Glomerular visceral epithelial cell (primary cell): Measurements from ENCODE around the gene CDIP1.

Experiments
- DNase-seq: peaks from one replicate; pipeline ENCODE4 v3.0.0-alpha.2; 2016; ENCODE audit errors: extremely low spot score

CDIP1 gene

DNA sequence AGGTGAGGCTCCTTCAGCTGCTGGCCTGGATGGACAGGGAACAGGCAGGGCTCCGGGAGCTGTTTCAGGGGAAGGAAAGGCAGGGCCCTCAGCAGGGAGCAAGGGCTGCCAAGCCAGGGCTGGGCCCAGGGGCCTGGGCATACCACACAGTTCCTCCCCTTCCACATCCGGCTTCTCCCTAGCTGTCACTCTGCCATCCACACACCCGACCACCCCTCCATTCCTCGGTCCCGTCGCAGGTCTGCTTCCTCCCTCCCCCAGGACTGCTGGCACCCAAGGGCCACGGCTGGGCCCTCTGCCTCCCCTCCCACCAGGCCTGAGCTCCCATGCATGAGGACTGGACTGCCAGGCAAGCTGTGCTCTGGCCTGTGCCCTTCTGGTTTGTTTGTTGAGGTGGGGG, 24.0 kb downstream of the CDIP1 start:
- no peak for DNase-seq

DNA sequence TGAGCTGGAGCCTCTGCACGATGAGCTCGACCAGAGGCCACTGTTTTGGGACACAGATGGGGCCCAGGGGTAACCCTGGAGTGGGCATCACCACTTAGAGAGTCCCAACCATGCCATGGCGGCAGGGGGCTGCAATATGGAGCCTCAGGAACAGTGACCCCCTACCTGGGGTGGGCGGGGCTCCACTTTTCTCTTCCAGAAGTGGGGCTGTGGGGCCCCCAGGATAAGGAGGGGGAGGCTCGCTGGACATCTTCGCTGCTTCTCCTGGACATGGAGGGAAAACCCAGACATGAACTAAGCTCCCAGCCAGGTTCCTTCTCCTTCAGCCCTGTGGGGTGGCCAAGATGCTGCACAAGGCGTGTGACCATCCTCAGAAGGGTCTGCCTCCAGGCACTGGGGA, 24.7 kb downstream of the CDIP1 start:
- no peak for DNase-seq

DNA sequence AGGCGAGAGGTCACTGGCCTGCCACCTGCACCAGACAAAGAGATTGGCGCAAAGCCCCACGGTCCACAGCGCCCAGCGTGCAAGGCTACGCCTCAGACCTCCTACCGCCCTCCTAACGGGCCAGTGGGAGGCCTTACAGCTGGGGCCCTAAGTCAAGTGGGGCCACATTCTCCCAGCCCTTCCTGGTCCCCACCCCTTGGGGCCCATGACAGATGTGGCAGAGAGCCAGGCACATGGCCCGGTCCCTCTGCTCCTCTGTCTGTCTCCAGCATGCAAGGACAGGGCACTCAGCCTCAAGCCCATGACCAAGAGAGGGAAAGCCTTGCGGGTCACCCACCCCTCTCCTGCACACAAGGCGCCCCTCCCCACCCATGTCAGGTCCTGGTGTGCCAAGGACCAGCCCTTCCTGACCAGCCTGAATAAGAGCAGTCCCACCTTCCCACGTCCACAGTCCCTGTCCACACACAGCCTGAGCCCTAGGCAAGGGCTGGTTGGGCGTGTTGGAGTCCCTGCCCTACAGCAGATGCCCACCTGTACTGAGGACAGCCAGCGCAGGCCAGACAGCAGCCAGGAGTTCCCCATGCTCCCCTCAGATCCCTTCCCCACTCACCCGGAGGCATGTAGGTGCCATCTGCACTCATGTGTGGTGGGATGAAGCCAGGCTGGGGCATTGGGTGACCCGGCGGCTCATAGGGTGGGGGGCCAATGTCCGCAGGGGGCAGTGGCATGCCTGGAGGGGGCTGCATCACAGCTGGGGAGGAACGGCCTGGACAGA, 25.3 kb downstream of the CDIP1 start:
- no peak for DNase-seq

DNA sequence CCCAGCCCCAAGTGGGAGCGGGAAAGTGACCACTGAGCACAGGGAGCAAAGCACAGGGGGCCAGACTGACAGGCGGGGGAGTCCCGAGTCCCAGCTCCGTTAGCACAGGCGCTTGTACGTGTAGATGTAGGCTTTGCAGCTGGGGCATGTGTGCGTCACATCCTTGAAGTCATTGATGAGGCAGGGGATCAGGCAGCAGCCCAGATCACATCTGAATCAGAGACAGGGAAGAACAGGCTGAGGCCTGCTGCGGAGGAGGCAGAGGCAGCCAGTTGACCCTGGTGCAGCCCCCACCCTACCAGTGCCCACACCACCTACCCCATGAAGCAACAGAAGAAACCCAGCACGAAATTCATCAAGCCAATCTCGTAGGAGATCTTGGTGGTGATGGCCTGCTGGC, 26.1 kb downstream of the CDIP1 start:
- DNase-seq: no peak

DNA sequence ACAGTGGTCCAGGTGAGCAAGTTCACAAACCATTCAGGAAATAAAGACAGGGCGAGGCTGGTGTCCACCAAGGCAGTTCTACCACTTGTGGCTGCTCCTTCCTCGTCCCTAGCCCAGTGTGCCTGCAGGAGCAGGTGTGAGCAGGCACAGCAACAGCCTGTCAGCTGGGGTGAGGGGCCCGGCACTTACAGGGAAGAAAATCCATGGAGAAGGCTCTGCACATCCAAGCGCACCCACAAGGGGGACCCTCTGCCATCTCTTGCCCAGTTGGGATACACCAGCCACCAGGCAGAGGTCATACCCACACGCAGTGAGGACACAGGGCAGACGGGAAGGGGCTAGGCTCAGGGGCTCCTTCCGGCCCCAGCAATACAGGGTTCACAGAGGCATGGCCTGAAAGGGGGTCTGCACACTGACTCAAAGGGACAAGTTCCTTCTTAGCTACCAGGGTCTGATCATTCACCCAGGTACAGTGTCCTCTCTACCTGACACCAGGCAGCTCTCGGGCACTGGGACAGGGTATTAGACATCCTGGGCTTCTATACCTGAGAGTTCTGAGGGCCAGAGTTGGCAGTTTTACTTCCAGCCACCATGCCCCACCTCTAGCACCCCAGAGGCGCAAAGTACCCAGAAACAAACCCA, 27.0 kb downstream of the CDIP1 start:
- DNase-seq: peak; percentile 50

DNA sequence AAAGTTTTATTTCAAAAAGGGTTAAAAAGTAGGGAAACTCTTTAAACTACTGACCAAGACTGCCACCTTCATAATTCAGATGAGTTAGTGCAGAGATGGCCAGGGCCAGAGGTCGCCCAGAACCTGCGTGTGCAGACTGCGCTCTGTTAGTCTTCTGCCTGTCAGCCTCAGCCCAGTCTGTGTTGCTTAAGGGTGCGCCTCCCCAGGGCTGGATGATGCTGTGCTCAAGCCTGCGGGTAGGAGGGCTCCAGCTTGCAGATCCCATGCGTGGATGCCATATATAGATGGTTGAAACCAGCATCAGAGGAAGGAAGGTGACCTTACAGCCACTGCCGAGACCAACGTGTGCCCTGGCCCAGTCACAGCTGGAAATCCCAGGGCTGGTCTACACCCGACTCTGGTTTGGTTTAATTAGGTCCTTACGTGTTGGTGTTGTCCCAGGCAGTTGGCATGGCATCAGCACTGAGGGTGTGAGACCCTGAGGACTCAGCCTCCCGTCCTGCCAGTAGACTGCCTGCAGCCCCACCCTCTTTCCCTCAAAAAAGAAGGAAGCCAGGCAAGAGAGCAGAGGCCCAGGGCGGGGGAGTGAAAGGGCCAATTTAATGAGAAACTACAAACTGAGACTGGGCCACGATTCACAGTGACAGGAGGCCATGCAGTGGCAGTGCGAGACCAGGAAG, 27.7 kb downstream of the CDIP1 start:
- no peak for DNase-seq

DNA sequence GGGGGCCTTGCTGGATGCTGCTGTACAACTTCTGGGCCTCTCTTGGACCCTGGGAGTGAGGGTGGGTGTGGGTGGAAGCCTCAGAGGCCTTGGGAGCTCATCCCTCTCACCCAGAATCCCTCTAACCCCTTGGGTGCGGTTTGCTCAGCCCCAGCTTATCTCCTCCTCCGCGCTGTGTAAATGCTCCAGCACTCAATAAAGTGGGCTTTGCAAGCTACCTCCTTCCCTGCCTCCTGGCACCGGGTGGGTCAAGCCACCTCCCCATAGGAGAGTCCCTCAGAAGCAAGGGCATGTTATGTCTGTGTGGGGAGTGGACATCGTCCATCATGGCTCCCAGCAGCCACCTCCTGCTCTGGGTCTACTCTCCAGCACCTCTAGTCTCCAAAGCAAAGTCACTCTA, 28.4 kb downstream of the CDIP1 start:
- no peak for DNase-seq

DNA sequence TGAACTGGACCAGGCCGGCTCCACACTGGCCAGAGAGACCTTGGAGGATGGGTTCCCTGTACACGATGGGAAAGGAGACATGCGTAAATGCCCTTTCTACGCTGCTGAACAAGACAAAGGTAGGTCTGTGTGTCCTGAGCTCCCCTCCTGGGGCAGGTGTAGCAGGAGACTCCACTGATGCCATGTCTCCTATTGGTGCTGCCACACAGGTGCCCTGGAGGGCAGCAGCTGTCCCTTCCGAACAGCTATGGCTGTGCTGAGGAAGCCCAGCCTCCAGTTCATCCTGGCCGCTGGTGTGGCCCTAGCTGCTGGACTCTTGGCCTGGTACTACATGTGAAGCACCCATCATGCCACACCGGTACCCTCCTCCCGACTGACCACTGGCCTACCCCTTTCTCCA, 29.2 kb downstream of the CDIP1 start:
- DNase-seq: no peak

DNA sequence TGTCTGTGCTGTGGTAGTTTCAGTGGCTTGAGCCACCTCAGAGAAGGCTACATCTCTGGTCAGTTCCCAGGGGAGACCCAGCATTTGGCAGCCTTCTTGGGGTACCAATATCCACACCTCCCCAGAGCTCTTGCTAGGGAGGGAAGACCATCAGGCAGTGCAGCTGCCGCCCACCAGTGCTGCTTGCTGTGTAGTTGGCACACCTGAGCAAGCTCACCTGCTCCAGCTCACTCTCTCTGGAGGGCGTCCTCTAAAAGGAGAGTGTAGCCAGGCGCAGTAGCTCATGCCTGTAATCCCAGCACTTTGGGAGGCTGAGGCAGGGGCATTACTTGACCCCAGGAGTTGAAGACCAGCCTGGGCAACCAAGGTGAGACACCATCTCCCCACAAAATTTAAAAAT, 29.8 kb downstream of the CDIP1 start:
- no peak for DNase-seq

DNA sequence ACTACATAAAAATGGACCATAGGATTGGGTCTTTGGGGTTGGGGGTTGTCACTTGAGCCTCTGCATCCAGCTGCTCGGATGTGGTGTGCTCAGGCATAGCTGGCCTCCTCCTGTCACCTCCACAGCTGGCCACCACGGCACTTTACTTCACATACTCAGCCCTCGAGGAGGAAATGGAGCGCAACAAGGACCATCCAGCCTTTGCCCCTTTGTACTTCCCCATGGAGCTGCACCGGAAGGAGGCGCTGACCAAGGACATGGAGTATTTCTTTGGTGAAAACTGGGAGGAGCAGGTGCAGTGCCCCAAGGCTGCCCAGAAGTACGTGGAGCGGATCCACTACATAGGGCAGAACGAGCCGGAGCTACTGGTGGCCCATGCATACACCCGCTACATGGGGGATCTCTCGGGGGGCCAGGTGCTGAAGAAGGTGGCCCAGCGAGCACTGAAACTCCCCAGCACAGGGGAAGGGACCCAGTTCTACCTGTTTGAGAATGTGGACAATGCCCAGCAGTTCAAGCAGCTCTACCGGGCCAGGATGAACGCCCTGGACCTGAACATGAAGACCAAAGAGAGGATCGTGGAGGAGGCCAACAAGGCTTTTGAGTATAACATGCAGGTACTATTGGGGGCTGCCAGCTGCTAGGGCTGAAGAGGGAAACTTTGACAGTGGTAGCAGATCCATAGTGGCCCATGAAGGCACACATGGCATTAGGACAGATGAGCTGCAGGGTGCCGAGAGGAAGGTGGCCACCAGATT, 30.8 kb downstream of the CDIP1 start:
- DNase-seq: no peak

DNA sequence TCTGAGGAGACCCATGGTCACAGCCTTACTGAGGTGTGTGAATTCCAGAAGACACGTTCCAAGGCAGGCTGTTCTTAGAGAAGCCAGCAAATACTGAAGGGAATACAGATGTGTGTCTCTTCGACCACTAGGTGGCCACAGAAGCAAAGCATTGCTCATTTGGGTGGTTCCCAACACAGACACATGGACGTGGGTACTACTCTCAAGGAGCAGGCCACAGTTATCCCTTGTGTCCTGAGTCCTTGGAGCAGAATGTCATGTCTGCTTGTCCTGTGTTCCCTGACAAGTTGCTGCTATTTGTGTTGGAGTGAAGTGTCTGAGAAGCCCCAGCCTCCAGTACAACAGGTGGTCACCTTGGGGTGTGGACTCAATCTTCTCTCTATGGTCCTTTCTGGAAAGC, 32.1 kb downstream of the CDIP1 start:
- peak; percentile 66 for DNase-seq

DNA sequence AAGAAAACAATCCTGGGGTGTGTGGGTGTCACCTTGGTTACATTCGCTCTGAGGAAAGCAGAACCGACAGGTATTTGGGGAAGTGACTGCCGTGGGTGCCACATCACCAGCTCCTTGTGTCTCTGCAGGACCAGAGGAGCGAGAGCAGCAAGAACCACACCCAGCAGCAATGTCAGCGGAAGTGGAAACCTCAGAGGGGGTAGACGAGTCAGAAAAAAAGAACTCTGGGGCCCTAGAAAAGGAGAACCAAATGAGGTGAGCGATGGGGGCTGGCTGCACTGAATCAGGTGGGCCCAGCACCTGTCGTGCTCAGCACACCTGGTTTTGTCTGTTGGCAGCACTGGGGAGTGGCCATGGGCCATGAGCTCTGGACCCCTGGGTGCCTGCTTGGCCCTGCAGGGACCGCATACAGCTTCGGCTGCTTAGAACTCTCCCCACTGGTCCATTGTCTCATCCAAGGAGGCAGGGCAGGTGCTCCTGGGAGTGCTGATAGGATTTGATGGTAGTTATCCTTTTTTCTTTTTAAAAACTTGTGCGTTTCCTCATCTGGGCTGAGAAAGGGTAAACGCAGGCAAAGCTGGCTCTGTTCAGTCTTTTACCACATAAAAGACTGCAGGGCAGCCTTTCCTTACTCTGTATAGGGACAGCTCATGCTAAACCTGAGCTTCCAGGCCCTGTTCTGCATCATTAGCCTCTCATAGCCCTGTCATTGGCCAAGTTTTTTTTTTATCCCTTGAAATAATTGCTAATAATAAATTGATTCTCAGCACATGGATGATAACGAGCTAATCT, 33.0 kb downstream of the CDIP1 start:
- DNase-seq: no peak

DNA sequence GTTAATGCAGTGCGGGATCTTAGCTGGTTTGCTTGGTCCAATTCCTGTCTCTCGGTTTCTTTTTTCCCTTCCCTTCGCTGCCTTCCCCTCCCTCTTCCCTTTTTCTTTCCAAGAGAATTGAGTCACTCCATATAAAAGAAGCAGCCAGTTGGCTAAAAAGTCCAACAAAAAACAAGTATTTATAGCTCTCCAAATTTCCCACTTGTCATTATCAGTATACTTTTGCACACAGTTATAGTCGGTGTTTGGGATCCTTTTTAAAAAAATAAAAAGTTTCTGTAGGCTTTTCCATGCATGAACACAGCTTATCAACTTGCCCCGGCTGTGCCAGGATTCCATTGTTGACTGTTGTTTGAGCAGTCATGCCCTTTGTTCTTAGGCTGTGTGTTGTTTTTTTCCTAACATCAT, 37.5 kb downstream of the CDIP1 start:
- DNase-seq: no peak

DNA sequence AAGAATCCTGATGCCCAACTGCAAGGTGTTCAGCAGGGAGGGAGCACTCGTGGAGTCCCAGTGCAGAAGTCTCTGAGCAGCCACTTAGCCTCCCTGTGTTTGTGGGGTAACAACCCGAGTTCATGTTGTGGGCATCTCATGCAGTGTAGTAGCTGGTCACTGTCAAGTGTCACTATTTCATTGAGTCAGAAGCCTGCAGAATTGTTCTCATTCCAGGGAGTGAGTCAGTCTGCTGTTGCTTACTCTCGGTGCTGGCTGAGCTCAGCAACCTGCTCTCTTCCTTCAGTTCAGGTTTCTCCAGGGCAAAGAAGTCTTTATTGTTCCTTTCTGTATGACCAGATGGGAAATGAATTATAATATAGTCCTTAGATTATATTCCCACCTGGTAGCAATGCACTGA, 38.3 kb downstream of the CDIP1 start:
- DNase-seq: peak; percentile 64

DNA sequence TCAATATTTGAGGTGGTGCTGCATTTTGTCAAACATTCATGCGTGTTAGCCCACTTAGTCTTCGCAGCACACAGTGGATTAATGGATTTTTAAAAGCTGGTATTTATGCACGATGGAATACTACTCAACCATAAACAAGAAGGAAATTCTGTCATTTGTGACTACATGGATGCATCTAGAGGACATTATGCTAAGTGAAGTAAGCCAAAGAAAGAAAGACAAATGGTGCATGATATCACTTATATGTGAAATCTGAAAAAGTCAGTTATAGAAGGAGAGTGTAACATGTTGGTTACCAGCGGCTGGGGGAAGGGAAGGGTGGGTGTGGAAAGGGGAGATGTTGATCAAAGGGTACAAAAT, 39.4 kb downstream of the CDIP1 start:
- no peak for DNase-seq

DNA sequence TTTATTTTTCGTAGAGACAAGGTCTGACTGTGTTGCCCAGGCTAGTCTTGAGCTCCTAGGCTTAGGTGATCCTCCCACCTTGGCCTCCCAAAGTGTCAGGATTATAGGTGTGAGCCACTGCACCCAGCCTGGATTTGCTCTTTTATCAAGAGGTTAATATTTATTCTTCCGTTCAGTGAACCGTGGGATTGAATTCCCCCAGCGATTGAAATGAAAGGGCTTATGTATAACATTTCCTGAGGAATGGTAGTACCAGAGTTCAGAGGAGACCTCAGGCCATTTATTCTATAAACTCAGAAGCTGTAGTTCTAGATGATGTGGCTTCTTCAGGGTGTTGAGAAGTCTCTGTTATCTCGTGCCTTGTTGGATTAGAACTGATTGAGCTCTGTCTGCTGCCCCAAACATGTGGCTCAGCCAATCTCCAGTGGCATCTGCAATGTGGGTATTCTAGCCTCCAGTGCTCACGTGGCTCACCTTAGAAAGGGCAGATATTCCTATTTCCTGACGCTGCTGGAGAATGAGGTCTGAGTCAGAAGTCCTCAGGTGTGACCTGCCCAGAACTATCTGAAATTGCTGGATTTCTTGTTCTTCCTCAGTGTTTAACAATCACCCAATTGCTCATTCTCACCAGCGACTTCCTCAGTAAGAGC, 39.9 kb downstream of the CDIP1 start:
- DNase-seq: peak; percentile 40

DNA sequence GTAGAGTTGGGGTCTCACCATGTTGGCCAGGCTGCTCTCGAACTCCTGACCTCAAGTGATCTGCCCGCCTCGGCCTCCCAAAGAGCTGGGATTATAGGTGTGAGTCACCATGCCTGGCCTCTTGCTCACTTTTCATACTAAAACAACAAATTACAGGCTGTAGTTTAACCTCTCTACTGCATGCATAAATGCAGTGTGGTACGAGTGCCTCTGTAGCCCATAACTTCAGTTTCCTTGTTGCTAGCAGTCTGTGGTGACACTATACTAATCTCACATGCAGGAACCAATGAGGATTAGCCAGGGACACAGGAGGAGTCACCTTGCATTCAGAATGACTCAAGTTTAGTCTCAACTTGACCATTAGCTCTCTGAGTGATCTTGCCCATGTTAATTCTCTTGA, 42.3 kb downstream of the CDIP1 start:
- DNase-seq: peak; percentile 68

DNA sequence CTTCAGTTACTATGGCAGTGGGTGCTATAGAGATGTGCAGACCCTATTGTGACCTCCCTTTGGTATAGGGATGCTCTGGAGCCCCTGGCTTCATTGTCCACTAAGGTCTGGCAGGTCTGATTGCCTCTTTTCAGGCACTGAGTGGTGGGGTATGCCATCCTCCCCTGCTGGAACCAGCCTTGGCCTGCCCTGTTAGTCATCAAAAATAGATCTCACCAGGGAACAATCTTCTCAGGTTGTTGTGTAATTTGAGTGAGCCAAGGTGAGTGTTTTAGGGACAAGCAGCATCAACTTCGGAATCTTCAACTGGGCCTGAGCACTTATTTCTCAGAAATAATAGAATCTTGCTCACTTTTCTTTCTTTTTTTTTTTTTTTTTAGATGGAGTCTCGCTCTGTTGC, 42.8 kb downstream of the CDIP1 start:
- DNase-seq: no peak

DNA sequence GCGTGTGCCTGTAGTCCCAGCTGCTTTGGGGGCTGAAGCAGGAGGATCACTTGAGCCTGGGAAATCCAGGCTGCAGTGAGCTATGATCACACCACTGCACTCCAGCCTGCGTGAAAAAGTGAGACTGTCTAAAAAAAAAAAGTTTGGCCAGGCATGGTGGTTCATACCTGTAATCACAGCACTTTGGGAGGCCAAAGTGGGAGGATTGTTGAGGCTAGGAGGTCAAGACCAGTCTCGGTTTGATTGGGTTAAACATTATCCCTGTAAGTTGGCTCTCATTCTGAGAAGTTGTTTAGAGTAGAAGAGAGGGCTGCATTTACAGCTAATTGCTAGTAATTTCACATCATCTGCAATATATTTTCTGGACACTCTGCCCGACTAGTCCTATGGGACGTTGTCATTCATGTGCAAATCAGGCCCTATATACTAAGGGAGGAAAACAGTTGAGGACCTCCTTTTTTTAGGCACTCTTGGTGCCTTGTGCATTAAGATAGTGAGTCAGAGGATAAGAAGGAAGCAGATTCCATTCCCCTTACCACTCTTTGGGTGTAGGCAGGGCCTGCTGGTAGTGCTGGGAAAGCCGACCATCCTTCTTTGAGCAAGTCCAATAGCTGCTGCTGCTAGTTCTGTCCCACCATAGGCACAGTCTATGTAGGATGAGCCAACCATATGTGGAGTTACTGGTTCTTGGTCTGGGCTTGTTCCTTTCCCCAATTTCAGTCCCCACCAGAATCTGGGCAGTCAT, 43.7 kb downstream of the CDIP1 start:
- DNase-seq: peak; percentile 67

DNA sequence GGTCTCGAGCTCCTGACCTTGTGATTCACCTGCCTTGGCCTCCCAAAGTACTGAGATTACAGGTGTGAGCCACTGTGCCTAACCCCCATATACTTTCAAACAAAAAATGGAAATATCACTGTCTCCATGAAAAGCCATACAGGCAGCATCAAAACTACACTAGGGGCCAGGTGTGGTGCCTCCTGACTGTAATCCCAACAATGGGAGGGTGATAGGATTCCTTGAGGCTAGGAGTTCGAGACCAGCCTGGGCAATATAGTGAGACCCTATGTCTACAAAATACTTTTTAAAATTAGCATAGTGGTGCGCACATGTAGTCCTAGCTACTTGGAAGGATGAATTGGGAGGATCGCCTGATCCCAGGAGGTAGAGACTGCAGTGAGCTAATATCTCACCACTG, 46.7 kb downstream of the CDIP1 start:
- no peak for DNase-seq
